Upper lobe of right lung (tissue), 1 donor: ENCODE data around the gene DNPH1. TPM values are rescaled to one million over a fixed set of nuclear protein-coding genes. Genes with fewer than 3 reads are reported as not detected.

Source experiments
- ATAC-seq: fragments of 200-7000 bp; cut with Tn5 transposase; one replicate; pipeline ENCODE4 v1.9.1; 2020; ENCODE audit warnings: mild to moderate bottlenecking, moderate library complexity
- DNase-seq: peaks from one replicate; pipeline ENCODE4 v3.0.0-alpha.2; 2020
- H3K27ac ChIP-seq: fragments of 200-600 bp; one replicate; pipeline ENCODE4 v1.8.0; 2022
- H3K27me3 ChIP-seq: fragments of 200-600 bp; one replicate; pipeline ENCODE4 v1.8.0; 2022; ENCODE audit warnings: mild to moderate bottlenecking
- H3K36me3 ChIP-seq: fragments of 200-600 bp; one replicate; pipeline ENCODE4 v1.8.0; 2022
- H3K4me1 ChIP-seq: fragments of 200-600 bp; one replicate; pipeline ENCODE4 v1.8.0; 2022
- H3K4me3 ChIP-seq: fragments of 200-600 bp; one replicate; pipeline ENCODE4 v1.8.0; 2022; ENCODE audit warnings: mild to moderate bottlenecking
- H3K9me3 ChIP-seq: fragments of 200-600 bp; one replicate; pipeline ENCODE4 v1.8.0; 2022
- CTCF ChIP-seq: fragments of 200-600 bp; IDR thresholded peaks from one replicate; pipeline ENCODE4 v1.8.0; 2022; ENCODE audit warnings: antibody characterized with exemption
- intact Hi-C: fragments of 100-400 bp; cut with DNase I; formaldehyde crosslinking; loops from one replicate; pipeline ENCODE4 v1.11.0; 2022
- total RNA-seq: library from RNA; stranded (reverse); fragmentation: NEBNext Ultra II Directional; extraction: Animal tissue kit (Norgen Biotek cat#: 25700); gene quantifications from one replicate; pipeline ENCODE4 v1.2.1, GENCODE V29; 2021
- donor health status: DM: no; HTN: yes; CAD: no; lungs with severe emphysema.

DNPH1 gene
- total RNA-seq, 1 donor from 2014 or later: 27.6 TPM

GRCh38 chr6:43185391-43185985, 43.8 kb downstream of the DNPH1 start:
- Histone ChIP-seq H3K27ac (no peak overlapping the region), H3K36me3 (peaks cover 37% of the 10 kb centered on the region), H3K27me3 (no peaks in the 10 kb centered on the region), H3K4me3 (no peak overlapping the region), H3K4me1 (peaks cover 14% of the 10 kb centered on the region), H3K9me3 (no peaks in the 10 kb centered on the region)
- ATAC-seq (no peak), DNase-seq (no peak)
- intact Hi-C loops: no loop called here
- TF ChIP-seq CTCF: no peak

- Histone ChIP-seq H3K27ac (no peak overlapping the region), H3K27me3 (no peaks in the 10 kb centered on the region), H3K9me3 (no peaks in the 10 kb centered on the region), H3K4me3 (no peak overlapping the region), H3K36me3 (peaks cover 45% of the 10 kb centered on the region), H3K4me1 (peaks cover 14% of the 10 kb centered on the region)
- DNase-seq (no peak), ATAC-seq (no peak)
- TF ChIP-seq CTCF: no peak
- intact Hi-C loops: no loop called here
These were observed 44.9 kb downstream of the DNPH1 start for GRCh38 chr6:43184268-43184985.

DNA sequence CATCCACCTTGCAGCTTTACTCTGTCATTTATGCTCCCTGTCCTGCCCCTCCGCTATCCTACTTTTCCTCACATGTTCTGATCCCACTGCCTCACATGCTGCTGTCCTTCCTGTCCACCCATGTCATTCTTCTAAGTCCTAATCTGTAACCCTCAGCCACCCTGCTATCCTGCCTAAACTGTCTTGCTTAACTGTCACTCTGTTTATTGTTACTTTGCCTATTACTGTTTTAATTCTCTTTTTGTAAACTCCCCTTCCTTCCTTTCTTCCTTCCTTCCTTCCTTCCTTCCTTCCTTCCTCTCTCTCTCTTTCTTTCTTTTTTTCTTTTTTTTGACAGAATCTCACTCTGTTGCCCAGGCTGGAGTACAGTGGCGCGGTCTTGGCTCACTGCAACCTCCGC, 45.8 kb downstream of the DNPH1 start:
- intact Hi-C loops: no loop called here

GRCh38 chr6:43181942-43182860, 47.1 kb downstream of the DNPH1 start, which contains the start of gene CUL9:
CUL9 (plus strand) TSS chr6:43182196; CDS start chr6:43184311, 2,115 bp downstream.
- DNase-seq (peak; percentile 95), ATAC-seq (peak; percentile 99)
- H3K36me3 ChIP-seq: peaks cover 62% of the 10 kb centered on the region
- no peaks in the 10 kb centered on the region for H3K27me3 ChIP-seq
- no peak for TF ChIP-seq CTCF
- peak within 1 kb of the TSS; percentile 70 for H3K27ac ChIP-seq
- intact Hi-C loops: no loop called here
- no peaks in the 10 kb centered on the region for H3K9me3 ChIP-seq
- peak within 1 kb of the TSS; percentile 73 for H3K4me3 ChIP-seq
- H3K4me1 ChIP-seq: peaks cover 14% of the 10 kb centered on the region

More for the DNA sequence above, 45.8 kb downstream of the DNPH1 start:
- H3K4me3 ChIP-seq: no peak overlapping the region
- DNase-seq: no peak
- no peak overlapping the region for H3K27ac ChIP-seq
- TF ChIP-seq CTCF: no peak
- no peaks in the 10 kb centered on the region for H3K9me3 ChIP-seq
- no peaks in the 10 kb centered on the region for H3K27me3 ChIP-seq
- H3K4me1 ChIP-seq: peaks cover 14% of the 10 kb centered on the region
- peaks cover 51% of the 10 kb centered on the region for H3K36me3 ChIP-seq
- no peak for ATAC-seq

- ATAC-seq (no peak), DNase-seq (no peak)
- no peaks in the 10 kb centered on the region for H3K27me3 ChIP-seq
- no peak for TF ChIP-seq CTCF
- intact Hi-C loops: no loop called here
- peak overlapping the region; percentile 70 for H3K27ac ChIP-seq
- H3K9me3 ChIP-seq: no peaks in the 10 kb centered on the region
- peaks cover 14% of the 10 kb centered on the region for H3K4me1 ChIP-seq
- peak overlapping the region; percentile 73 for H3K4me3 ChIP-seq
- H3K36me3 ChIP-seq: peaks cover 59% of the 10 kb centered on the region
These were observed 47.7 kb downstream of the DNPH1 start for GRCh38 chr6:43181621-43181941.
